Inflammatory macrophage (primary cell): ENCODE data around the gene SLC35A3.

ENCODE experiments used
- DNase-seq, 2 donors: peaks; one replicate each; pipeline ENCODE4 v3.0.0-alpha.2; 2020 to 2022

Gene SLC35A3

DNA sequence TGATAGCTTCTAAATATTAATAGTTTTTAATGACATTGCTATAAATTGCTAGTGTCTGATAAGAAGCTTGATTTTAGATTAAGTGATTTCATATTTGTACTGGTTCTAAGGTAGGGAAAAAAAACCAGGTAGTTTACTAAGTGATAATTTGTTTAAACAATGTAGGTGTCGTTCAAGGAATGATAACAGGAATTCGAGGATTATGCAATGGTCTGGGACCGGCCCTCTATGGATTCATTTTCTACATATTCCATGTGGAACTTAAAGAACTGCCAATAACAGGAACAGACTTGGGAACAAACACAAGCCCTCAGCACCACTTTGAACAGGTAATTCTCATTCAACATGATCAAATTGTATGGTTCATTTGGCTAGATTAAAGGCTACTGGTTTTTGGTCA is 110.5 kb downstream of the SLC35A3 start:
- DNase-seq = no peak
